Vagina (tissue), 2 donors: ENCODE data around the gene SPATA9.

Source experiments
- CTCF ChIP-seq, 3 experiments: fragments of 450-650 bp in 2 of 3; fragments of 200-600 bp in 1 of 3; sonication (generic) in 1 of 3; IDR thresholded peaks; one replicate each; pipeline ENCODE4 v1.5.1; 2017 to 2019; ENCODE audit warnings: antibody characterized with exemption in 3 of 3, mild to moderate bottlenecking in 2 of 3, moderate library complexity in 2 of 3
- POLR2A ChIP-seq, 2 donors: fragments of 450-650 bp; IDR thresholded peaks; one replicate each; pipeline ENCODE4 v1.6.1; 2017; ENCODE audit warnings: antibody characterized with exemption in 2 of 2, mild to moderate bottlenecking in 2 of 2, moderate library complexity in 2 of 2
- POLR2AphosphoS5 ChIP-seq, 2 donors: sonication (generic); formaldehyde crosslinking; IDR thresholded peaks; one replicate each; pipeline ENCODE4 v1.9.0; 2017; ENCODE audit warnings: antibody characterized with exemption in 2 of 2, mild to moderate bottlenecking in 2 of 2, low read depth in 1 of 2; ENCODE audit not compliant: insufficient read depth in 1 of 2

- TF ChIP-seq CTCF (IDR thresholded peaks at IDR 0.05) (no peak), POLR2A (IDR thresholded peaks at IDR 0.05) (no peak), POLR2AphosphoS5 (IDR thresholded peaks at IDR 0.05; ENCODE audit: insufficient read depth in 1 of 2, low read depth in 1 of 2) (no peak)
Observed at GRCh38 chr5:95624368-95624767, 58.4 kb downstream of the SPATA9 start.
